Endothelial cell of umbilical vein (primary cell): ENCODE results near the gene SRSF11.

Source experiments
- CTCF ChIP-seq, 2 donors: IDR thresholded peaks; 1 replicate in 1 of 2; 2 replicates in 1 of 2; pipeline ENCODE4 v1.5.1; 2011; ENCODE audit warnings: low read length in 2 of 2, mild to moderate bottlenecking in 2 of 2, moderate library complexity in 2 of 2, control low read depth in 1 of 2, inconsistent platforms in 1 of 2, low read depth in 1 of 2; ENCODE audit not compliant: insufficient read depth in 1 of 2; ENCODE audit errors: extremely low read depth in 1 of 2
- POLR2A ChIP-seq: IDR thresholded peaks from 2 replicates; pipeline ENCODE4 v1.6.1; 2012; ENCODE audit warnings: low read depth, mild to moderate bottlenecking, control low read depth, low read length

GRCh38 chr1:70204139-70204538, 17.0 kb upstream of the SRSF11 start:
- TF ChIP-seq POLR2A = no peak
- no peak for TF ChIP-seq CTCF (IDR thresholded peaks at IDR 0.05; ENCODE audit: extremely low read depth in 1 of 2, insufficient read depth in 1 of 2, low read depth in 1 of 2, low read length in 2 of 2)
